ENCODE measurements around the gene MYO5B. TPM values are rescaled to one million over a fixed set of nuclear protein-coding genes. Genes with fewer than 3 reads are reported as not detected.

The MYO5B gene
- total RNA-seq, 1 donor from 2014 or later, result under 0.01 TPM

DNA sequence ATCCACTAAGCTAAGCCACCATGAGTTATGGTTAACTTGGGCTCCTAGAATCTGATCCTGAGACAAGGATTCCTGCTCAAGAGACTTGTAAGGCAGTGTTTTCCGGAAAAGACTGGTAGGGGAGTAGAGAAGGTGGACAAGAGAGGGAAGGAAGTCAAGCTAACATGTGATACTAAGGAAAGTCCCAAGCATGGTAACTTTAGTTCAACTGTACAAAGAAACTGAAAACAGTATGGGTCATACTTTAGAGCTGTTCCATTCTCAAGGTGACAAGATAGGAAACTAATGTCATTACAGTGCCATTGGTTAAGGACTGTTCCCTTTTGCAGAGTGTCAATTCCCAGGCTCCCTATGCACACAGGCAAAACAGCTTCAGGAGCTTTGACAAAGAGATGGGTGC, 5.8 kb downstream of the MYO5B start:
- no peak for DNase-seq (ENCODE audit: low read depth in 2 of 2)

DNA sequence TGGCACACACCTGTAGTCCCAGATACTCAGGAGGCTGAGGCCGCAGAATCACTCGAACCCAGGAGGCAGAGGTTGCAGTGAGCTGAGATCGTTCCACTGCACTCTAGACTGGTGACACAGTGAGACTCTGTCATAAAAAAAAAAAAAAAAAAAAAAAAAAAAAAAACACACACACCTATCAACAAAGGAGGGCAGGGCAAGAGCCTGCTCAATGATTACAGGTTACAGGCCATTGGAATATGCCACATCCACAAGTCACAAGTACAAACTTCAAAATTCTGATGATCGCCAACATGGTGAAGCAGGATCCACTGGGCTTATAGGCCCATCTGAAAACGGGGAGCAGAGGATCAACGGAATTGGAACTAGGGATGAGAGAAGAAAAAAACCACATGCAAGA, 6.3 kb downstream of the MYO5B start:
- no peak for DNase-seq (ENCODE audit: low read depth in 2 of 2)

DNA sequence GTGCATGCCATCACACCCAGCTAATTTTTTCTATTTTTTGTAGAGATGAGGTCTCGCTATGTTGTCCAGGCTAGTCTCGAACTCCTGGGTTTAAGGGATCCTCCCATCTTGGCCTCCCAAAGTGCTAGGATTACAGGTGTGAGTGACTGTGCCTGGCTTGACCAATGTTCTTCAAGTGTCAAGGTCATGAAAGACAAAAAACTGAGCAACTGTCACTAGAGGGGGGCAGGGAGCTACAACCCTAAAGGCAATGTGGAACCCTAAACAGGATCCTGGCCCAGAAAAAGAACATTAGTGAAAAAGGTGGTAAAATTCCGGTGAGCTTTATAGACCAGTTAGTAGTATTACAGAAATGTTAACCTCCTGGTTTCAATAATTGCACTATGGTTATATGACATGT, 7.3 kb downstream of the MYO5B start:
- DNase-seq (ENCODE audit: low read depth in 2 of 2), result no peak

DNA sequence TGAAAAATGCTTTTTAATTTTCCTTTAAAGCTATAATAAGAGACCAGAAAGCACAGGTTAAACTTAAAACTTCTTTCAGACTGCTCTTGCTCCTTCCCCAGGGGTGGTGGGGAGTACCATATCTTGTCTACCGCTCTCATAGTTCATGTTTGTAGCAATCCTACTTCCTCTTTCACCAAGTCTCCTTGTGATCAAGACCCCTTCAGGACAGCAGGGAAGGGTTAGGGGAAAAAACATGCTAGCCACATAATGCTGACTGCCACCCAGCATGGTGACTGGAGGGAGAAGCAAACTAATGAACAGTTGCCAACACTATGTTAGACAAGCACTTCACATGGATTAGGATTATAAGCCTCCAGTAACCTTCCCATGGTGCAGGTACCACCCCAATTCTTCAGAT, 8.6 kb downstream of the MYO5B start:
- DNase-seq (ENCODE audit: low read depth in 2 of 2), result no peak

DNA sequence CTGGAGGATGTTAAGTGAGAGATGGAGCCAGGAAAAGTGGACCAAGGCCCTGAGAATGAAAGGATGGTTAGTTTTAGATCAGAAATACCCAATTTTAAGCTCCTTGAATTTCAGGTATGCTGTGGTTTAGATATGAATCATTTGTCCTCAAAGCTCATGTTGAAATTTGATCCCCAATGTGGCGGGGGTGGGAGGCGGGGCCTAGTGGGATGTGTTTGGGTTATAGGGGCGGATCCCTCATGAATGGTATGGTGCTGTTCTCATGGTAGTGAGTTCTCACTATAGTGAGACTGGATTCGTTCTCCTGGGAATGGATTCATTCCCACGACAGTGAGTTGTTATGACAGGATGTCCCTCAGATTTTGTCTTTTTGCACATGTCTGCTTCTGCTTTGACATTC, 11.4 kb downstream of the MYO5B start:
- no peak for DNase-seq (ENCODE audit: low read depth in 2 of 2)

DNA sequence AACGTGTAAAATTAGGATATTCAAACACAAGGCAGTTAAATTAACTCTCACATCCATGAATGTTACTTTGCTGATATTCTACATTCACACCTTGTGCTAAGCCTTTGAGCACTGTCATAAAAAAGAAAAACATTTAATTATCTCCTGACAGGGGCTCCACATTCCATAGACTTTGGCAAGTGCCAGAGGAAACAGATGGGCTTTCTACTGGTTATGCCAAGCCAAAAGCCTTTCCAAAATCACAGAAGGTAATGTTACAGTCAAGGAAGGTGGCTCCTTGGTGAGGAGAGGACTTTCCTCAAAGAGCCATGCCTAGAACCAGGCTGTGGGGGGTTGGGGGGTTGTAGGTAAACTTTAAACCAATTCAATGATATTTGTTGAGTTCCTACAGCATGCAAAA, 12.4 kb downstream of the MYO5B start:
- no peak for DNase-seq (ENCODE audit: low read depth in 2 of 2)

DNA sequence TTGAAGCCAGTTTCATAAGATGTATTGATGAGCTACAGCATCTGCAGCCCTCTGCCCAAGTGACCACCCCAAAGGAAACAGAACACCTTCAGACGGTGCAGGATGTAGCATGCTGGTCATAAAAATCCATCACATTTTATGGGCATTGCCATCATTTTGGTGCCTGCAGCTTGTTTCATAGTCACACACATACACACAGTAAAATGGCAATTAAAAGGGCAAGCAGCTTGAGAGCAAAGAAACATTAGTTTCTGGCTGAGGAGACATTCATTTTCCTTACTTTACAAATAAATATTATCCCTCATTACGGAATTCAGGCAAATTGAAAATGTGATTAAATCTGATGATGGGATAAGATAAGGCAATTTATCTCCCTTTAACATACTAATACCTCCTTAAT, 13.4 kb downstream of the MYO5B start:
- DNase-seq (ENCODE audit: low read depth in 2 of 2), result no peak

DNA sequence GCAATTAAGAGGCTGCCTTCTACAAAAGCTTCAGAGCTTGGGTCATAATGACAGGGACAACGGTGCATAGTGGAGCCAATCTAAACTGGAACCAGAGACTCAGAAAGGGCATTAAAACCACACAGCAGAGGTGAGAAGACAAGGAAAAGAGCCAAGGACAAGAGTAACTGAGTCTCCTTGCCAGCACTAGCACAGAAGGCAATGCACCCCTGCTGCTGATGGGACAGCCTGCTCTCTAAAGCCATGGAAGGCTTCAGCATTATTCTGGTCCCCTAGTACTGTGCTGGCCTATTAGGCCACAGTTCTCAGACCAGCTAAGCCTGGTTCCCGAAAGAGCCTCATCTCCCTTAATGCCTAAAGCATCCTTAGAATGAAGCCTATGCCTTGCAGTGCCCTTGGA, 15.5 kb downstream of the MYO5B start:
- no peak for DNase-seq (ENCODE audit: low read depth in 2 of 2)

DNA sequence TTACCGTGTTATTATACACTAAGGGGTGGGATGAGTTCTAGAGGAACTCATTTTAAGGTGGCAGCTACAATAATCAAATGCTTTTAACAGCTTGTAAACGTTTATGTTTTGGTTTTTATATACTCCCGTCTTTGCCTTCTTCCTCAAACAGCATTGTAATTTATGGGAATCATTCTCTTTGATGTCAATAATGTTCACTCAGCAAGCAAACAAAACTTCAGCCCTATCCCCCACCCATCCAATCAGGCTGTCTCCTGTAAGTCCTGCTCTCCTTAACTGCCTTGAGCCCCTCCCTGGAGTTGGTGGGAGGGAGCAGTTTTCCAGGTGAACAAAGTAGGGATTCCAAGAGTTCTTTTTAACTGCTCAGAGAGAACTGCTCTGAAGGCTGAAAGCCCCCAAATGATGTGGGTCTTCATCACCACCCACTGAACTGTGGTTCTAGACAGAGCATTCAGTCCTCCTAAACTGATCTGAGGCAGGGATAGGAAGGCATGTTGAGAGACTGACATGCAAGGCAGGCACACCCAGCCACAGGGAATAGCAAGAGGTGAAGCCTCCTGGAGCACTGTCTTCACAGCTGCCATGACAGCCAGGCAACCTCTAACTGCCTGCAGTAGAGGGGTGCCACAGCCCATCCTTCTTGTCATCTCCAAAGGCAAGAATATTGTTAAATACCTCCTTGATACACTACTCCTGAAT, 17.5 kb downstream of the MYO5B start:
- no peak for DNase-seq (ENCODE audit: low read depth in 2 of 2)

DNA sequence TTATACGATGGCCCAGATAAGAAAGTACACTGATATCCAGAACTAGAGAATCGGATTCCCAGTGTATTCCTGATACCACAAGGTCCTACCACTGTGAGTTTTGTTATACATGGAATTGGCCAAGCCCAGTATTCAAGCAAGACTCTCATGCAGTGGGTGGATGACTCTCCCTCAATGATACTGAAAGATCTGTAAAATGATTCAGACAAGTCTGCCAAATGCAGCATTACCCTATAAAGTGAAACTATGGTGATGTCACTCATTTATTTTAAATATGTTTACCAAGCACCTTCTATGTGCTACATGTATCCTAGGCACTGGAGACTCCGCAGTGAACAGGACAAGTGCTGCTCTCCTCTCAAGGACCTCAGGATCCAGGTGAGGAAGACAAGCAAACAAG, 22.6 kb downstream of the MYO5B start:
- no peak for DNase-seq (ENCODE audit: low read depth in 2 of 2)

DNA sequence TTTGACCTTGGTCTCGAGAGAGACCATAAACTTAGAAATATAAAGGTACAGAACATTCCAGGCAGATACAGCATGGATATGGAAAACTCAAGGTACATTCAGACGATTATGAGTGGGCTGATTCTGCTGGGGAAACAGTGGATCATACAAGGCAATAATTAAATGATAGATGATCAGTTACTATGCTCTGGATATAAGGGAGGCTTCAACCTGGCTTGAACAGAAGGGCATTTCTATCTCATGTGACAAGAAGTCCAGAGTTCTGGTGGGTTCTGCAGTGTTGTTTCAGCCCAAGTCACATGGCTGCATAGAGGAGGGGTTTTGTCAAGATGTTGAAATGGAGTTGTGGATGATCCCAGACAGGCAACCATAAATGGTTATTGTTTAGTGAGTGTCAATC, 23.5 kb downstream of the MYO5B start:
- no peak for DNase-seq (ENCODE audit: low read depth in 2 of 2)

DNA sequence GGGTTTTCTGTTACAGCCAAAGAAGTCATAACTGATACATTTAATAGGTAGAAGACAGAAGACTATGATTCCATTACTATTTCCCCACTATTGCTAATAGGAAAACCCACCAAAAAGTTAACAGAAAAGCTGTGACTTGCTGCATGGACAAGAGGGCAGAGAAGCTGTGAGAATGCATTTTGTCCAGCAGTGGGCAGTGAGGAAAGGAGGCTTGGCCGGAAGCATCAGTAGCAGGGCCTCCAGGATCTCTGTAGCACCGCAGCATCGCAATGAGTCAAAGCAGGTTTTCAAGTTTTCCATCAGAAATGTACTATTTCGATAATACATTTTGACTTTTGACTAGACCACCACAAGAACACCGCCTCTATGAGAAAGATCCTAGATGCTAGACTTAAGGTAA, 24.9 kb downstream of the MYO5B start:
- DNase-seq (ENCODE audit: low read depth in 2 of 2), result no peak

DNA sequence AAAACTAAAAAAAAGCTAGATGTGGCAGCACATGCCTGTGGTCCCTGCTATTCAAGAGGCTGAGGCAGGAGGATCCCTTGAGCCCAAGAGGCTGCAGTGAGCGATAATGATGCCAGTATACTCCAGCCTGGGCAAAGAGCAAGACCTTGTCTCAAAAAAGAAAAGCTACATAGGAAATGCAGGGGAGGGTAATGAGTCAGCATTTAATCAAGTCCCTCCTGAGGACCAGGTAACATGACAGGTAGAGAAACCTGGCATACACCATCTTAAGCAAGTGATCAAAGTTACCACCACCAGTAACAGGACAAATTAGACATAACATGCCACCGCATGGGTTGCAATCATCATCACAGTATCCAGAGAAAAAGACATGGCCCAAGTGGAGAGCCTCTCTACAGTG, 25.8 kb downstream of the MYO5B start:
- no peak for DNase-seq (ENCODE audit: low read depth in 2 of 2)

DNA sequence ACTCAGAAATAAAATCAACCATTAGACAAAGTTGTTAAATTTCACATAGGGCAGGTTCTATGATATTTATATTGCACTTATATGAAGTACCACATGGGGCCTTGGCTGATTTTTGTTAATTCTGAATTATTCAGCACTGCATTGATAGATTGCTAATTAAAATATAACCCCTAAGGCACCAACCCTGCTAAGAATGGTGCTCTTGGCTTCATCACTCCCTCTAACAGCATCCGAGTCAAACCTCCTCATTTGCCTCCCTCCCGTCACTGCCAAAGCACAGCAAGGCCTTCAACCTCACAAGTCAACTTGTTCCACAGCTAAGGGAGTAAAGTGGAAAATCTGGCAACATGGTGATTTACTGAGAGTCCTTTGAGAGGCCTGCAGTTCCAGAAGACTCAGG, 27.0 kb downstream of the MYO5B start:
- DNase-seq (ENCODE audit: low read depth in 2 of 2), result no peak

DNA sequence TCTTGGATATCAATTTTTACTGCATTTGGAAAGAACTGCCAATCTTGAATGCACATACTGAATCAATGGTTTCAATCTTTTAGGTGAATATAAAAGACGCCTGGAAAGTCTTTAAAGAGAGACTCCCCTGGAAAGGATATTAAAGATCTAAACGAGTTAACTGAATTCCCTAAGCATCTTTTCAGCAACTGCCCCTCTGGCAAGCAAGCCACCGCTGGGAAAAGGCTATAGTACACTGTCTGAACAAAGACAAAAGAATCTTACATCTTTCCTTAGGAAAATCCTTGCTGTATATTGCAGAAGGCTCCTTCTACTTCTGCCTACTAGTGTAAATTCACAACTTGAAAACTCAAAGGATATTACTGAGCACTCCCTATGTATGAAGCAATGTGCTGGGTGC, 28.0 kb downstream of the MYO5B start:
- DNase-seq (ENCODE audit: low read depth in 2 of 2), result no peak

DNA sequence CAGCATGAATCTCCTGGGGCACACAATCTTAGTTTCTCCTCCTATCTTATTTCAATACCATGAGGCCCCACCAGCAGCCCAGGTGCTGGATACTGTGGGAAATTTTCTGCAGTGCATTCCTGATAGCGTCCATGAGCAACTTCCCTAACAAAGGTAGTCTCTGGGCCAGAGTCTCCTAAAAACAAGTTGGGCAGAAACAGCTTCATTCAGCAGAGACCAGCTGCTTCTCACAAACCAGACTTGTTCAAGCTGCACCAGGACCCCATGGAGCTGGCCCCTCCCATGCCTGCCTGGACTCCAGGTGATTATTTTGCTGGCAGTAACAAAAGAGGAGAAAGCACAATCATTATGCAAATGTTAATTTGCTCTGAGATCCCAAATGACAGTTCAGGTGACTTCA, 31.4 kb downstream of the MYO5B start:
- DNase-seq (ENCODE audit: low read depth in 2 of 2), result no peak

DNA sequence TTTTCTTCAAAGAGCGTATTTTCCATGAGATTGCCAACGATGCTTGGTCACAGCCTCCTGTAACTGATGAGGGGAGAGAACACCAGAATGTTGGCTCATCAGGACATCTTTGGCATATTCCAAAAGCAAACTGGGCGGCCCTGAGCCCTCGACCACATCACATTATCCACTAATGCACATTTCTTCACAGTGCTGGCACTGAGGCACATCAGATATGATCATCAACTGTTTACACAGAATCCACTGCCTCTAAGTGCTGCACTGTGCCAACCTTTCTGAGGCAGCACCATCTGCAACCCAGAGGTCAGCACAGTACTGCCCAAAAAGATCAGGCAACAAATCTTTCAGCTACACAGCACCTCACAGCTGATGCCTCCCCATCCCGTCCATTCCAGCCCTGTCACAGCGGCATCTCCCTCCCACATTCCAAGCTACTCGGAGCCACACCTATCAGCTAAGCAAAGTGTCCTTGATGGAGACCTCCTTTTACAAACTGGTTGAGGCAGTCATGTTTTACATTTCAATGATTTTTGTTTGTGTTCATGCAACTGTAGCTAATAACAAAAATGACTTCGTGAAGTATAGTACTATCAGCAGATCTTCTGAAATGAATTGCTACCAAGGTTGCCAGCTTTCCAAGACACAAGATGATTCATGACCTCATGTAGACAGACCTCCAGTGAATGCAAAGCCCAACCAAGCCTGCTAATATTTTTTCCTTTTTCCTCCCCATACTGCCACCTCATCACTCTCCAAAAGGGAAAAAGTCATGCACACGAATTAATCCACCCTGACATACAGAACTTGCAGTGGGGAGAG, 32.3 kb downstream of the MYO5B start:
- DNase-seq (ENCODE audit: low read depth in 2 of 2), result no peak

DNA sequence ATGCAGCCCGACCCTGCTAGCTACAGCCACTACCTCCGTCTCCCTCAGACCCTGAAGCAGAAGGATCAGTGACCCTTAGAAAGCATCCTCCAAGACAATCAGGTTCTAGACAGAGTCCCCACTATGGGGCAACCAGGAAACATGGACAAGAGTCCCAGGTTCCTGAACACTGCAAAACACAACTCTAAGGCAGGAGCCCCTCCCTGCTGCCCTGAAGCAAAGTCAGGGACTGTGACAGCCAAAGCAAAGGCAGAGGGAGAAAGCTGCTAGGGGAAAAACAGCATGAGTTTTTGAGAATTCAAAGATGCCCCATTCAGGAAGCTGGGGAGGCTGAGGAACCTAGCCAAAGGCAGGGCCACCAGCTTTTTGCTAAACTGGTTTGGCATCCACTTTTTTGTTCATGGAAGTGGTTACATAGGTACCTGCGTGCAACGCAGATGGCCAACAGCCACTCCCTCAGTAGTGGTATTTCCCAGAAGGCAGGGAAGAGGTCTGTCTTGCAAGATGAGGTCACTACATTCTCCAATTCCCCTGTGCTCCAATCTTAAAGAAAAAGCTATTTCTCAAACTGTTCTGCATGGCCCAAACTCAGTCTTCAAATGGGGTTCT, 33.2 kb downstream of the MYO5B start:
- no peak for DNase-seq (ENCODE audit: low read depth in 2 of 2)

DNA sequence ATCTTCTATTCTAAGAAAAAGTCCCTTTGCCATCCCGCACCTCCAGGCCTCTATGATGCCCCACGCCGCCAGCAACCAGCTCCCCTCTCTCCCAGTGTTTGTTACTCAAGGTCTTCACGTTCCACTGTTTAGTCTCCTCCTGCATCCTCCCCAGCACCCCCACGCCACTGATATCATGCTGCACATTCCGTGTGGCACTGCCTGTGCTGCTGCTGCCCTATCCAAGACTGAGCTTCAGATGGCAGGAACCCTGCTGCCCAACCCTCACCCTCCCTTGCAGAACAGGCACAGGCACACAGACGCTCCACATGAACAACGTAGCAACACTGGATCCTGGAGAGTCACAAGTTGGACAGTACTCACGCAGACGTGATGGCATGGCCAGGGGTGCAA, 35.3 kb downstream of the MYO5B start:
- DNase-seq (ENCODE audit: low read depth in 2 of 2), result no peak

DNA sequence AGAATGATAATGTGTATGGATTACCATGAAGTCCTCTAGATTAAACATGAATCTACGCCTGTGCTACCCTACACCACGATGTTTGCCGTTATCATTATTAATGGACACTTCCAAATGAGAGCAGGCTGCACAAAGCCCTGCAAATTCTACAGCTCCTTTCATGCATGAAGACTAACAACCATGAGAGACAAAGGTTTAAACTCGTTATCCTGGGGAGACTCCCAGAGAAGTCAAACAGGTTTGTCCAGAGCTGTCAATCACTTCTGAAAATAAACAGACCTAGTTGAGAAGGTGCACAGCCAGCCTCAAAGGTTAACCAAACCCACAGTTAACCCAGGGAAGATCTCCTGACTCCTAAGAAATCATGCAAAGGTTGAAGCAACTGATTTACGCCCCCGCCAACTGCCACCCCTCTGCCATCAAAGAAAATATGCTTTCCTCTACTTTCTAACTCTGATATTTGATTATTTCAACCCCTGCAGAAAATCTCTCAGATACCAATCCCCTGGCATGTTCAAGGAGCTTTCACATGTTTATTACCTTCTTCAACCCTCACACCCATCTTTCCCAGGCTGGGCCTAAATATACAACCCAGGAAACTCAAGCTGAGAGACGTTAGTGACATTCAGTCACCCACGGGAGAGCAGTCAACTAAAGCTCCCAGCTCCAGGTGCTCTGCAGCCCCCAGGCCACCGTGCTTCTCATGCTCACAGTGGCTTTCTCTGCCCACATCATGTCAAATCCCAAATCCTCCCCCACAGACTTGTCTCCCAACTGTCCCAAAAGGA, 35.9 kb downstream of the MYO5B start:
- DNase-seq (ENCODE audit: low read depth in 2 of 2), result no peak

DNA sequence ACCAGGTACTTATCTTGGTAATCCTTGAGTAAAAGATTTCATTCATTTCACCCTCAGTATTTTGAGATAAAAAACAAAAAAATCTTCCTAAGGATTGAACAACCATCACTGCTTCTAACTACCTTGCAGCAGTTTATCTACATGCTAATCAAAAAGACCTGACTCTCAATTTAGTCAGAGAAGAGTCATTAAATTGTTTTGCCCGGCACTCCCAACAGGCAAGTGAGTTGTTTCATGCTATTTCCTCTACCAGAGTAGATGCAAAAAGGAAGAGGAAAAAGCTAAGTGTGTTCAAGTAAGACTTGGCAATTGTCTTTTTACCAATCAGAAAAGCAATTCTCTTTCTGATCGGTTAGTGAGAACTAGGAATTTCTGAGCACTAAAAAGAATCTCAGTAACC, 39.5 kb downstream of the MYO5B start:
- DNase-seq (ENCODE audit: low read depth in 2 of 2), result no peak

DNA sequence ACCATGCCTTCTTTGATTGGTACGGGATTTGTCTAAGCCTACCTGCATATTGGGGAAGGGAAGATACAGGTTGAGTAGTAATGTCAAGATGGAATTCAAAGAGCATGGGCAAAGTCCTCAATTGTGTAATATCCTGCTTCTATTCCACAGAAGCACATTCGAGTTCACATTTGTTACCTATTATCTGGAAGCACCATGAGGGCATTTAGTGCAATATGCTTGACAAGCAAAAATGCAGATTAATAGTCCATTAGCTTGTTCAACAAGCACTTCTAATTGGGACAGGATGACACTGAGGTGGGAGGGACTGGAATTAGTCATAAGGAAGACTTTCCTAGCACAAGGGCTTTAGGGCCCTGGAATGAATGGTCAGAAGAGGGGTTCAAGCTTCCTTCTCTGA, 40.5 kb downstream of the MYO5B start:
- no peak for DNase-seq (ENCODE audit: low read depth in 2 of 2)
